Measurements from ENCODE around the gene ZNRF3.

- TF ChIP-seq EZH2 (IDR thresholded peaks at IDR 0.05; ENCODE audit: low read length) (no peak), CTCF (optimal IDR thresholded peaks at IDR 0.05 in 1 of 3, IDR thresholded peaks at IDR 0.05 in 1 of 3, conservative IDR thresholded peaks at IDR 0.05 in 1 of 3; ENCODE audit: extremely low read depth in 1 of 3, insufficient read depth in 2 of 3, low read length in 3 of 3) (no peak)
Observed at GRCh38 chr22:29088809-29089208, 205.4 kb downstream of the ZNRF3 start.
